Upper lobe of left lung (tissue), 6 donors: ENCODE measurements around the gene SYK. TPM values are rescaled to one million over a fixed set of nuclear protein-coding genes. Genes with fewer than 3 reads are reported as not detected.

Source experiments
- ATAC-seq, 2 donors: fragments of 200-7000 bp; cut with Tn5 transposase; one replicate each; pipeline ENCODE4 v1.9.1; 2022; ENCODE audit warnings: mild to moderate bottlenecking in 2 of 2, moderate library complexity in 2 of 2; ENCODE audit not compliant: low FRiP score in 2 of 2
- DNase-seq, 2 donors: peaks; one replicate each; pipeline ENCODE4 v3.0.0-alpha.2; 2019 to 2020
- H3K27ac ChIP-seq, 4 donors: fragments of 200-600 bp; sonication (generic); one replicate each; pipeline ENCODE4 v1.5.1; 2016 to 2019
- H3K27me3 ChIP-seq, 4 donors: fragments of 200-600 bp; sonication (generic); one replicate each; pipeline ENCODE4 v1.5.1; 2017 to 2019
- H3K36me3 ChIP-seq, 4 donors: fragments of 200-600 bp; sonication (generic); one replicate each; pipeline ENCODE4 v1.5.1; 2016 to 2019
- H3K4me1 ChIP-seq, 4 donors: fragments of 200-600 bp; sonication (generic); one replicate each; pipeline ENCODE4 v1.5.1; 2018 to 2019
- H3K4me3 ChIP-seq, 4 donors: fragments of 200-600 bp; sonication (generic); one replicate each; pipeline ENCODE4 v1.5.1; 2017 to 2019; ENCODE audit warnings: mild to moderate bottlenecking in 2 of 4, moderate library complexity in 1 of 4
- H3K9me3 ChIP-seq, 4 donors: fragments of 200-600 bp; sonication (generic); one replicate each; pipeline ENCODE4 v1.5.1; 2018 to 2019
- CTCF ChIP-seq, 6 experiments: fragments of 450-650 bp in 4 of 6; fragments of 200-600 bp in 2 of 6; sonication (generic) in 2 of 6; IDR thresholded peaks; one replicate each; pipeline ENCODE4 v1.5.1; 2016 to 2019; ENCODE audit warnings: antibody characterized with exemption in 6 of 6
- EP300 ChIP-seq, 4 donors: sonication (generic); formaldehyde crosslinking; IDR thresholded peaks; one replicate each; pipeline ENCODE4 v1.5.1; 2017; ENCODE audit warnings: antibody characterized with exemption in 4 of 4, control low read depth in 2 of 4
- POLR2A ChIP-seq, 4 donors: fragments of 450-650 bp; IDR thresholded peaks; one replicate each; pipeline ENCODE4 v1.5.1; 2016 to 2017; ENCODE audit warnings: antibody characterized with exemption in 4 of 4, mild to moderate bottlenecking in 2 of 4
- POLR2AphosphoS5 ChIP-seq, 2 donors: sonication (generic); formaldehyde crosslinking; IDR thresholded peaks; one replicate each; pipeline ENCODE4 v1.5.1; 2017; ENCODE audit warnings: antibody characterized with exemption in 2 of 2
- WGBS, 2 donors: methylation state at CpG; one replicate each; pipeline ENCODE4 v1.1.5; 2017 to 2018; 5-methylcytosine and 5-hydroxymethylcytosine counted together
- total RNA-seq, 6 donors: library from RNA; depleted of rRNA in 4 of 6; stranded (reverse); fragments of >200 nt in 4 of 6; gene quantifications; one replicate each; pipeline versions ENCODE4 v1.1.0 to v1.2.1, GENCODE V29; 2016 to 2021
- donor health status: DM: no; HTN: no; CAD: no; lungs with moderate emphysema.
- donor health status: DM: no; HTN: yes; CAD: no; lungs with severe emphysema.

Gene SYK
- total RNA-seq, 6 donors from 2014 or later, result 35.3 to 91.6 (median 47.6) TPM

- H3K4me3 ChIP-seq, result no peak overlapping the region
- TF ChIP-seq POLR2AphosphoS5 (IDR thresholded peaks at IDR 0.05) (no peak), EP300 (IDR thresholded peaks at IDR 0.05) (no peak), POLR2A (IDR thresholded peaks at IDR 0.05) (no peak), CTCF (IDR thresholded peaks at IDR 0.05) (no peak)
- DNase-seq, result no peak
- 57 to 68% methylated on average over 5 of the region's 5 CpGs for WGBS, 2 donors
- no peak overlapping the region for H3K27ac ChIP-seq
- ATAC-seq, result peak in 1 of 2 donors; percentile 44
- peaks cover 0 to 4% (median 0%) of the 10 kb centered on the region in 4 donors for H3K4me1 ChIP-seq
- peaks cover 0 to 22% (median 14%) of the 10 kb centered on the region in 4 donors for H3K36me3 ChIP-seq
- no peaks in the 10 kb centered on the region for H3K9me3 ChIP-seq
- H3K27me3 ChIP-seq, result no peaks in the 10 kb centered on the region
Measured at GRCh38 chr9:90847971-90848370, 46.4 kb downstream of the SYK start.

- H3K9me3 ChIP-seq, result no peaks in the 10 kb centered on the region
- no peak overlapping the region for H3K27ac ChIP-seq
- H3K27me3 ChIP-seq, result no peaks in the 10 kb centered on the region
- no peak overlapping the region for H3K4me3 ChIP-seq
- no peak for ATAC-seq
- WGBS, 2 donors, result 85 to 97% methylated on average over 8 of the region's 8 CpGs
- H3K4me1 ChIP-seq, result peaks cover 0 to 4% (median 0%) of the 10 kb centered on the region in 4 donors
- DNase-seq, result no peak
- TF ChIP-seq POLR2A (IDR thresholded peaks at IDR 0.05), result no peak
- no peak for TF ChIP-seq POLR2AphosphoS5 (IDR thresholded peaks at IDR 0.05)
- TF ChIP-seq EP300 (IDR thresholded peaks at IDR 0.05), result no peak
- TF ChIP-seq CTCF (IDR thresholded peaks at IDR 0.05), result no peak
- H3K36me3 ChIP-seq, result peaks cover 0 to 22% (median 14%) of the 10 kb centered on the region in 4 donors
Measured at GRCh38 chr9:90848866-90849265, 47.2 kb downstream of the SYK start.

- Histone ChIP-seq H3K4me3 (no peak overlapping the region), H3K4me1 (peaks cover 0 to 4% (median 0%) of the 10 kb centered on the region in 4 donors), H3K27me3 (no peaks in the 10 kb centered on the region), H3K9me3 (no peaks in the 10 kb centered on the region), H3K36me3 (peaks cover 0 to 12% (median 6%) of the 10 kb centered on the region in 4 donors), H3K27ac (no peak overlapping the region)
- 79 to 80% methylated on average over 5 of the region's 5 CpGs for WGBS, 2 donors
- no peak for DNase-seq
- no peak for ATAC-seq
- TF ChIP-seq POLR2A (IDR thresholded peaks at IDR 0.05) (no peak), EP300 (IDR thresholded peaks at IDR 0.05) (no peak), CTCF (IDR thresholded peaks at IDR 0.05) (no peak), POLR2AphosphoS5 (IDR thresholded peaks at IDR 0.05) (no peak)
Measured at GRCh38 chr9:90851444-90851843, 49.8 kb downstream of the SYK start.

- DNase-seq (no peak), ATAC-seq (no peak)
- WGBS, 2 donors, result 92% methylated on average over 9 to 10 of the region's 10 CpGs
- no peaks in the 10 kb centered on the region for H3K9me3 ChIP-seq
- no peaks in the 10 kb centered on the region for H3K27me3 ChIP-seq
- H3K4me1 ChIP-seq, result no peaks in the 10 kb centered on the region
- H3K27ac ChIP-seq, result no peak overlapping the region
- no peak overlapping the region for H3K4me3 ChIP-seq
- H3K36me3 ChIP-seq, result peaks cover 0 to 4% (median under 1%) of the 10 kb centered on the region in 4 donors
- TF ChIP-seq EP300 (IDR thresholded peaks at IDR 0.05), result no peak
- TF ChIP-seq POLR2AphosphoS5 (IDR thresholded peaks at IDR 0.05), result no peak
- no peak for TF ChIP-seq CTCF (IDR thresholded peaks at IDR 0.05)
- TF ChIP-seq POLR2A (IDR thresholded peaks at IDR 0.05), result no peak
Measured at GRCh38 chr9:90853945-90854344, 52.3 kb downstream of the SYK start.

- H3K36me3 ChIP-seq, result peaks cover 0 to 4% (median 0%) of the 10 kb centered on the region in 4 donors
- no peak overlapping the region for H3K4me3 ChIP-seq
- TF ChIP-seq CTCF (IDR thresholded peaks at IDR 0.05) (no peak), EP300 (IDR thresholded peaks at IDR 0.05) (no peak), POLR2A (IDR thresholded peaks at IDR 0.05) (no peak)
- H3K27me3 ChIP-seq, result no peaks in the 10 kb centered on the region
- no peaks in the 10 kb centered on the region for H3K9me3 ChIP-seq
- ATAC-seq, result no peak
- DNase-seq, result no peak
- H3K4me1 ChIP-seq, result no peaks in the 10 kb centered on the region
- no peak overlapping the region for H3K27ac ChIP-seq
- WGBS, 2 donors, result 69 to 74% methylated on average over 7 to 8 of the region's 8 CpGs
Measured at GRCh38 chr9:90854637-90855175, 53.1 kb downstream of the SYK start.
